Spleen (tissue), 7 donors: Measurements from ENCODE around the gene FUT9.

Source experiments
- POLR2A ChIP-seq, 3 donors: fragments of 450-650 bp; IDR thresholded peaks; one replicate each; pipeline ENCODE4 v1.5.1; 2017; ENCODE audit warnings: antibody characterized with exemption in 3 of 3, mild to moderate bottlenecking in 1 of 3
- TF ChIP-seq, protein P1 (sequence below), 11 experiments: fragments of 200-600 bp in 7 of 11; fragments of 450-650 bp in 4 of 11; sonication (generic) in 4 of 11; IDR thresholded peaks in 8 of 11; conservative IDR thresholded peaks in 3 of 11; 1 replicate in 7 of 11; 2 replicates in 4 of 11; pipeline versions ENCODE4 v1.4.0 to v1.8.0; 2016 to 2021; ENCODE audit warnings: antibody characterized with exemption in 11 of 11, inconsistent platforms in 4 of 11, mild to moderate bottlenecking in 1 of 11
- donor health status: DM: no; HTN: no; CAD: no; lungs with moderate emphysema.
- donor health status: DM: no; HTN: no; CAD: no.
- donor health status: DM: no; HTN: no; CAD: no.

DNA sequence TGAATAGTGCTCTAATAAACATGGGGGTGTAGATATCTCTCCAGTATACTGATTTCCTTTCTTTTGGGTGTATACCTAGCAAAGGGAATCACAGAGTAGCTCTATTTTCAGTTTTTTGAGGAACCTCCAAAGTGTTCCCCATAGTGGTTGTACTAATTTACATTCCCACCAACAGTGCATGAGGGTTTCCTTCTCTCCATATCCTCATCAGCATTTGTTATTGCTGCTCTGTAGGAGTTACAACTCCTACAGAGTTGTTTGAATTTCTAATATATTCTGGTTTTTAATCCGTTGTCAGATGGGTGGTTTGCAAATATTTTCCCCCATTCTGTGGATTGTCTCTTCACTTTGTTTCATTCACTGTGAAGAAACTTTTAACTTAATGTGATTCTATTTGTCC, 207.9 kb downstream of the FUT9 start:
- TF ChIP-seq, protein P1, sequence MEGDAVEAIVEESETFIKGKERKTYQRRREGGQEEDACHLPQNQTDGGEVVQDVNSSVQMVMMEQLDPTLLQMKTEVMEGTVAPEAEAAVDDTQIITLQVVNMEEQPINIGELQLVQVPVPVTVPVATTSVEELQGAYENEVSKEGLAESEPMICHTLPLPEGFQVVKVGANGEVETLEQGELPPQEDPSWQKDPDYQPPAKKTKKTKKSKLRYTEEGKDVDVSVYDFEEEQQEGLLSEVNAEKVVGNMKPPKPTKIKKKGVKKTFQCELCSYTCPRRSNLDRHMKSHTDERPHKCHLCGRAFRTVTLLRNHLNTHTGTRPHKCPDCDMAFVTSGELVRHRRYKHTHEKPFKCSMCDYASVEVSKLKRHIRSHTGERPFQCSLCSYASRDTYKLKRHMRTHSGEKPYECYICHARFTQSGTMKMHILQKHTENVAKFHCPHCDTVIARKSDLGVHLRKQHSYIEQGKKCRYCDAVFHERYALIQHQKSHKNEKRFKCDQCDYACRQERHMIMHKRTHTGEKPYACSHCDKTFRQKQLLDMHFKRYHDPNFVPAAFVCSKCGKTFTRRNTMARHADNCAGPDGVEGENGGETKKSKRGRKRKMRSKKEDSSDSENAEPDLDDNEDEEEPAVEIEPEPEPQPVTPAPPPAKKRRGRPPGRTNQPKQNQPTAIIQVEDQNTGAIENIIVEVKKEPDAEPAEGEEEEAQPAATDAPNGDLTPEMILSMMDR (IDR thresholded peaks at IDR 0.05 in 8 of 11, conservative IDR thresholded peaks at IDR 0.05 in 3 of 11), result no peak
- TF ChIP-seq POLR2A (IDR thresholded peaks at IDR 0.05), result no peak
